ENCODE measurements around the gene MOV10L1. TPM values are rescaled to one million over a fixed set of nuclear protein-coding genes. Genes with fewer than 3 reads are reported as not detected.
A peak's percentile ranks its signal among the peaks of the same experiment; 100 is the strongest.

MOV10L1 gene
- total and polyA plus RNA-seq, 12 donors = 0.16 to 0.42 (median 0.26) TPM; not detected in 8

DNA sequence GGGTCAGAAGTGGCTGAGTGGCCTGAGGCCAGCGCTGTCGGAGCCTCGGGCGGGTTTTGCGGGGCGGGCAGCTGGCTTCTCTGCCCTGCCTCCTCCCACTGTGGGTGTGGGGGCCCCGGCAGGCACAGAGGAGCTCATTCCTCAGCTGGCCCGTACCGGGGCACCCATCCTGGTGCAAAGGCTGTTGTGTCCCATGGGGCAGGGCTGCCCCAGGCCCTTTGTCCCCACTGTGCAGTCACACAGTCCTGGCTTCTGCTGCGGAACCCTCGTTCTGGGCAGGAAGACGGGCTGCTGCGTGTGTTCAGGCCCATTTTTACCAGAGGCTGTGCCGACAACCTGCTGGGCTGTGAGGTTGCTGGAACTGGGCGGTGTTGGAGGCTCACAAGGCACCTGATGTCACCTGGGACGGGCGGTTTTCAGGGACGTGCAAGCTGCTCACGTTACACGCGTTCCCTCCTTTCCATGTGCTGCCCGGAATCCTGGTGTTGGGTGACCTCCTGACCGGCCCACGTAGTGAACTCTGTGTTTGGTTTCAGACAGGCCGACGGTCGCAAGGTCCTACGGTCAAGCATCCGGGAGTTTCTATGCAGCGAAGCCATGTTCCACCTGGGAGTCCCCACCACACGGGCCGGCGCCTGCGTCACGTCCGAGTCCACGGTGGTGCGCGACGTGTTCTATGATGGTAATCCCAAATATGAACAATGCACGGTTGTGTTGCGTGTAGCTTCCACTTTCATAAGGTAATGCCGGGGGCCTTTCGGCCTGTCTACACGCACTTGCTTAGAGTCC is 116.2 kb downstream of the MOV10L1 start:
- H3K36me3 ChIP-seq = peaks cover 0 to 73% (median 30%) of the 10 kb centered on the region in 9 donors
- H3K9me3 ChIP-seq = no peaks in the 10 kb centered on the region
- intact Hi-C loops (cut with DNase I) = loop anchor here in 5 of 10 donors (2.0 to 10.0 kb wide), 4 partner anchors 54 to 279 kb away; no protein-coding TSS in a partner anchor
- H3K27me3 ChIP-seq = no peaks in the 10 kb centered on the region
- peak overlapping the region; percentile 8 to 72 (median 40) for H3K27ac ChIP-seq
- WGBS, 2 donors = 90 to 91% methylated on average over 45 of the region's 45 CpGs
- no peak for ATAC-seq
- peaks cover 14 to 52% (median 37%) of the 10 kb centered on the region in 9 donors for H3K4me1 ChIP-seq
- no peak for DNase-seq
- TF ChIP-seq, protein P1, sequence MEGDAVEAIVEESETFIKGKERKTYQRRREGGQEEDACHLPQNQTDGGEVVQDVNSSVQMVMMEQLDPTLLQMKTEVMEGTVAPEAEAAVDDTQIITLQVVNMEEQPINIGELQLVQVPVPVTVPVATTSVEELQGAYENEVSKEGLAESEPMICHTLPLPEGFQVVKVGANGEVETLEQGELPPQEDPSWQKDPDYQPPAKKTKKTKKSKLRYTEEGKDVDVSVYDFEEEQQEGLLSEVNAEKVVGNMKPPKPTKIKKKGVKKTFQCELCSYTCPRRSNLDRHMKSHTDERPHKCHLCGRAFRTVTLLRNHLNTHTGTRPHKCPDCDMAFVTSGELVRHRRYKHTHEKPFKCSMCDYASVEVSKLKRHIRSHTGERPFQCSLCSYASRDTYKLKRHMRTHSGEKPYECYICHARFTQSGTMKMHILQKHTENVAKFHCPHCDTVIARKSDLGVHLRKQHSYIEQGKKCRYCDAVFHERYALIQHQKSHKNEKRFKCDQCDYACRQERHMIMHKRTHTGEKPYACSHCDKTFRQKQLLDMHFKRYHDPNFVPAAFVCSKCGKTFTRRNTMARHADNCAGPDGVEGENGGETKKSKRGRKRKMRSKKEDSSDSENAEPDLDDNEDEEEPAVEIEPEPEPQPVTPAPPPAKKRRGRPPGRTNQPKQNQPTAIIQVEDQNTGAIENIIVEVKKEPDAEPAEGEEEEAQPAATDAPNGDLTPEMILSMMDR (IDR thresholded peaks at IDR 0.05) = no peak
- no peak overlapping the region for H3K4me3 ChIP-seq

DNA sequence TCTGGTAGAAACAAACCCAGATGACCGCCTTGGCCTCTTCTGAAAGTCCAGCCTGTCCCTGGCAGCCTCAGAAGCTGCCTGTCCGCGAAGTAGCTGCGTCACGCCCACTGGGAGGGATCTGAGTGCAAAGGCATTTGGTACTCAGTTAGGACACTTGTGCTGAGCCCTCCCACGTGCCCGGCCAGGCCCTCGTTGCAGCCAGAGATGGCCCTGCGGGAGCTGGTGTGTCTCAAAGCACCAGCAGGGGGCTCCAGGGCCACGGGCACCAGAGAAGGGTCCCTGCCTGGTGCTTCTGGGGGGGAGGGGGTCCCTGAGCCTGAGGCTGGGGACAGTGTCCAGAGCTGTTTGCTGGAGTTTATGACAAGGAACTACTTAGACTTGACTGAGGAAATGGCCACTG is 116.8 kb downstream of the MOV10L1 start:
- peak; percentile 68 to 73 for DNase-seq
- no peaks in the 10 kb centered on the region for H3K9me3 ChIP-seq
- H3K27ac ChIP-seq = peak overlapping the region in 7 of 10 donors; percentile 1 to 60 (median 40)
- peaks cover 0 to 79% (median 32%) of the 10 kb centered on the region in 9 donors for H3K36me3 ChIP-seq
- intact Hi-C loops (cut with DNase I) = loop anchor here in 5 of 10 donors (2.0 to 10.0 kb wide), 4 partner anchors 54 to 279 kb away; no protein-coding TSS in a partner anchor
- H3K27me3 ChIP-seq = no peaks in the 10 kb centered on the region
- H3K4me1 ChIP-seq = peaks cover 14 to 52% (median 37%) of the 10 kb centered on the region in 9 donors
- peak; percentile 57 to 89 (median 78) for ATAC-seq
- H3K4me3 ChIP-seq = no peak overlapping the region
- WGBS, 2 donors = 23 to 43% methylated on average over 10 of the region's 10 CpGs
- TF ChIP-seq, protein P1 (IDR thresholded peaks at IDR 0.05) = peak; percentile 25 to 66 (median 58)

DNA sequence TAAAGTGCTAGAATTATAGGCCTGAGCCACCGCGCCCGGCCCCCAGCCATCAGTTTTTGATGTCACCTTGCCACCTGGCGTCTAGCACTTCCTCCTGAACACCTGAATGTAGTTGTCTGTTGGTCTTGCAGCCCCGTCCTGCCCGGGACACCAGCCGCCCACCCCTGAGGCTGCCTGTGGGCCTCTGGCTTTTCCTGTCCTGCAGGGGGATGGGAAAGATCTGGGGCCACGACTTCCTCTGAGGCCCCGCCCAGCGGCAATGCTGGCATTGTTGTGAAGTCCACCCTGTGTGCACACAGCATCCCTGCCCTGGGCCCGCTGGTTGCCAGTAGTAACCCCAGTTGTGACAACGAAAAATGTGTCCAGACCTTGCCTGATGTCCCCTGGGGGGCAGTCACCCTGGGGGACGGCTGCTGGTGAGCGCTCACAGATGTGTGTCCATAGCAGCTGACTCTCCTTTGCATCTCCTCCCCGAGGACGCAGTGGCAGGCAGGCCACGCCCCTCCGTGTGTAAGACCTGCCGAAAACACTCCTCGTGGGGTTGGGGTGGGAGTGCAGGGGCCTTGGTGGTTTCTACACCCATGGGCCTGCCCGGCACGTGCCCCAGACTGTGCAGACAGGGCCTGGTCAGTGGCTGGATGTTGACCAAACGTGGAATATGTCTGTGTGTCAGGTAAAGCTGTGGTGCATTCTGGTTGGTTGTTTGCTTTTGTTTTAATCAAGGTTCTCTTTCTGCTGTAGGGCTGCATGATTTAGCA is 117.8 kb downstream of the MOV10L1 start:
- no peak for DNase-seq
- peak in 2 of 8 donors; percentile 8 to 15 for ATAC-seq
- intact Hi-C loops (cut with DNase I) = loop anchor here in 6 of 10 donors (2.0 to 10.0 kb wide), 5 partner anchors 55 to 280 kb away; no protein-coding TSS in a partner anchor

More for the DNA sequence above, 117.8 kb downstream of the MOV10L1 start:
- H3K9me3 ChIP-seq = no peaks in the 10 kb centered on the region
- no peaks in the 10 kb centered on the region for H3K27me3 ChIP-seq
- no peak overlapping the region for H3K27ac ChIP-seq
- no peak overlapping the region for H3K4me3 ChIP-seq
- peaks cover 14 to 42% (median 27%) of the 10 kb centered on the region in 9 donors for H3K4me1 ChIP-seq
- 65 to 67% methylated on average over 23 of the region's 23 CpGs for WGBS, 2 donors
- peaks cover 0 to 88% (median 41%) of the 10 kb centered on the region in 9 donors for H3K36me3 ChIP-seq
- TF ChIP-seq, protein P1 (IDR thresholded peaks at IDR 0.05) = no peak

Measured in heart right ventricle (tissue), 16 donors.